ENCODE results near the gene MITD1. TPM values are rescaled to one million over a fixed set of nuclear protein-coding genes. Genes with fewer than 3 reads are reported as not detected.
A peak's percentile ranks its signal among the peaks of the same experiment; 100 is the strongest.

The MITD1 gene
- total RNA-seq: 10 to 100 TPM; 15.3 to 38.3 (median 24.1) TPM

DNA sequence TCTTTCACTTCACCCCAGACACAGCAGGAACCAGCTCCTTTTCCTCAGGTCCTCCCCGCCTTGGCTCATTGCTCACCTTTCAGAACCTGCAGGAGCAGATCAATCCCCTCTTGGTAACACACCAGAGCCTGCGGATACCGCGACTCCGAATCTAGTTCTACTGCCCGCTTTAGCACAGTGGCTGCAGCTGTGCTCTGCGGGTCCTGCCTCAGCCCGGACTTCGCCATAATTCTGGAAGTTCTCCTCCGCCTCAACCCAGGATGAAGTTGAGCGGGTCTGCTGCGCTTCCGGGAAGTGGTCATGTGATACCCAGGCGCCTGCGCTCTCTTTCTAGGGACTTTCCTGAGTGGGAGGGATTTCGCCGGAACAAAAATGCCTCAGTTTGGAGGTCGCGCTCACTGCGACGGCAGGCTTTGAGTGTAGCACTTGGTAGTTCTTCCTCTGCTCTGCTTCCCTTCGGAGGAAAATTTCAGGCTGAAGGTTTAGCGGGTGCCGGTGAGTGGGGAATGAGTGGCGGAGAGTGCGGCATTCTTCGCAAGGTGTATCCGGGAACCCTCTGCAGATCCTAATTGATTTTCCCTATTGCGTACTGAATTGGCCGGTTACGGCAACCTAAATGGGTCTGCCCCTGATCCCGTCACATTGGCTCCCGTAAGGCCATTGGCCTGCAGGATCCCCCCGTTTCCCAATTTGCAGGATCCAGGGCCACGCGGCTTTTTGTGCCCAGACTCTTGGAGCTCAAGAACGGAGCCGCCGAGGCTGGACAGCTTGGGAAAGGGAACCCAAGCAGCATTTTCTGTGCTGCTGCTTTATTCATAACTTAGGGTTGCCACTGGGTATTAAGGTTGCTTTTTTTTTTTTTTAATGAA lies at the start of gene MITD1, which contains the start of gene MRPL30:
TSS of gene MITD1 (minus strand) at position 304 of the 869 bp plus-strand sequence. CDS start at position 227, 77 bp downstream.
TSS of gene MRPL30 (plus strand) at position 430 of the 869 bp plus-strand sequence. CDS start 5,020 bp downstream, outside the sequence.
- TF ChIP-seq, protein P1, sequence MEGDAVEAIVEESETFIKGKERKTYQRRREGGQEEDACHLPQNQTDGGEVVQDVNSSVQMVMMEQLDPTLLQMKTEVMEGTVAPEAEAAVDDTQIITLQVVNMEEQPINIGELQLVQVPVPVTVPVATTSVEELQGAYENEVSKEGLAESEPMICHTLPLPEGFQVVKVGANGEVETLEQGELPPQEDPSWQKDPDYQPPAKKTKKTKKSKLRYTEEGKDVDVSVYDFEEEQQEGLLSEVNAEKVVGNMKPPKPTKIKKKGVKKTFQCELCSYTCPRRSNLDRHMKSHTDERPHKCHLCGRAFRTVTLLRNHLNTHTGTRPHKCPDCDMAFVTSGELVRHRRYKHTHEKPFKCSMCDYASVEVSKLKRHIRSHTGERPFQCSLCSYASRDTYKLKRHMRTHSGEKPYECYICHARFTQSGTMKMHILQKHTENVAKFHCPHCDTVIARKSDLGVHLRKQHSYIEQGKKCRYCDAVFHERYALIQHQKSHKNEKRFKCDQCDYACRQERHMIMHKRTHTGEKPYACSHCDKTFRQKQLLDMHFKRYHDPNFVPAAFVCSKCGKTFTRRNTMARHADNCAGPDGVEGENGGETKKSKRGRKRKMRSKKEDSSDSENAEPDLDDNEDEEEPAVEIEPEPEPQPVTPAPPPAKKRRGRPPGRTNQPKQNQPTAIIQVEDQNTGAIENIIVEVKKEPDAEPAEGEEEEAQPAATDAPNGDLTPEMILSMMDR (IDR thresholded peaks at IDR 0.05): no peak
- peak; percentile 71 for DNase-seq (ENCODE audit: low spot score)
- ATAC-seq (ENCODE audit: low FRiP score): peak; percentile 95

DNA sequence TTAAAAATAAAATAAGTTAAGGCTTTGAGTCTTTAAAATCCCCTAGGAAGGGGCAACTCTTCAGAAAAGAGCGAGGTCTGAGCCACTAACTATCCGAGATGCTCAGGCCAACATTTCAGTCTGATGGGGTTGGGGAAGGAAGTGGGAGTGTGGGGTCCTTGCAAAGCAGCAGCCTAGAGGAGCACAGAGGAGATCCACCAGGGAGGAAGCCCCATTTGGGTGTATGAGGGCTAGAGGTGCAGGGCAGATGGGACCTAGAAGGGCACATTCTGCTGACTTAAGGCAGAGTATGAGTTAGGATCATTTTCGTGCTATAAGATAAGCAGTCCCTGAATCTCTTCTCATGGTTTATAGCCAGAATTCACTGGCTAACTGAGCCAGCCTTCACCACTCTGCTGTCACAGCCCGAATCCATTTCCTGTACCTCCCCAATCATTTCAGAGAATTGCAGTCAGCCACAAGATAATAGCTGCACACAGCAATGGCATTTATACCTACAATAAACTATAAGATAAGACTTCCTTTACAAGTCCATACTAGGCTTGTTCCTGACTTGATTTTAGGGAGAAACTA lies 37.2 kb upstream of the MITD1 start:
- DNase-seq (ENCODE audit: low spot score) (no peak), ATAC-seq (ENCODE audit: low FRiP score) (no peak)
- TF ChIP-seq, protein P1 (IDR thresholded peaks at IDR 0.05): no peak

DNA sequence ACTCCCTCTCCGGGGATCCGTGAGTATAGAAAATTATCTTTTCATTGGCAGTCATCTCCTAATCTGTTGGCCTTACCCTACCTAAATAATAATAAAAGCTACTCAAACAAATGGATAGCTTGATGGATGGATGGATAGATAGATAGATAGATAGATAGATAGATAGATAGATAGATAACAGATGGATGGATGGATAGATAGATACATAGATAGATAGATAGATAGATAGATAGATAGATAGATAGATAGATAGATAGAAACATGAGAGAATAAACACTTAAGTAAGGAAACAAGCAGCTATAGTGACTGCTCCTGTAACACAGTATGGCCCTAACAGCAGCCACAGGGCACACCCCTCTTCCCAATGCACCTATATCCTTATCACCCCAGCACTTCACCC lies 35.2 kb upstream of the MITD1 start:
- DNase-seq (ENCODE audit: low spot score) (no peak), ATAC-seq (ENCODE audit: low FRiP score) (no peak)
- TF ChIP-seq, protein P1 (IDR thresholded peaks at IDR 0.05): no peak

DNA sequence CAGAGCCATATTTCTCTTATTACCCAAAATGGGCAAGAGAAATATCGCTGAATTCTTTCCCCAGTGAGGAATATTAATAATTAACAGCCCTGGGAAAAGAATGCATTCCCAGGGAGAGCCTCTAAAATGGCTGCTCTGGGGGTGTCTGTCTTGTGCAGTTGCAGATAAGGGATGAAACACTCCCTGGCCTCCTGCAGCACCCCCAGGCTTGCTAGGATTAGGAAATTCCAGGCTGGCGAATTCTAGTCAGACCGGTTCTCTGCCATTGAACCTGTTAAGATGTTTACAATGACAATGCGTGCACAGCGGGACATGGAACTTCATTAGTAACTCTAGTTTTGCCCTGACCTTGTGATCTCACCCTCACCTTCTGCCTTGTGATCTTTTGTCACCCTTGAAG lies 24.6 kb upstream of the MITD1 start:
- DNase-seq (ENCODE audit: low spot score) (no peak), ATAC-seq (ENCODE audit: low FRiP score) (no peak)
- TF ChIP-seq, protein P1 (IDR thresholded peaks at IDR 0.05): no peak

DNA sequence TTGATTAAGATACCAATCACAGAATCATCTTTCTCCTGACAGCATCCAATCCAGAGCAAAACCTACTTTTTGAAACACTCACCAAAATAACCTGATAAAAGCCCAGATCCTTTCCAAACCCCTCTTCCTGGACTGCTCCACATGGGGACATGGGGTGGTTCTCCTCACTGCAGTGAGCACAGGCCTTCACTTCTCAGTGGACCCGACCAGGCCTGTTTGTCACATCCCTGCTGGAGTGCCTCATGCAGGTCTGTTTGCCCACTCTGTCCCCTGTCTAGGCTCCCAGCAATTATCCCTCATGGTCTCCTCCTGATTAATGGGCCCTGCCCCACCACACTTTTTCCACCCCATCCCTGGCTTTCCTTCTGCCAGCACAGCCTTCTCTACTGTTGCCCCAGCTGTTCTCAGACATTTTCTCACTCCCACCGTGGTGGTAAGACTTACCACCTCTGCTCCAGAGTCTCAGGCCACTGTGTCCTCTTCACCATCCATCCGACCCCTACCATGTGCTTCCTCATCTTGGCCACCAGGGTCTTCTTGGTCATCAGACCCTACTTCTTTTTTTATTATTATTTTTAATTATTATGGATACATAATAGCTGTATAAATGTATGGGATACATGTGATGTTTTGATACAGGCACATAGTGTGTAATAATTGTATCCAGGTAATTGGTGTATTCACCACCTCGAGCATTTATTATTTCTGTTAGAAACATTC lies 21.3 kb upstream of the MITD1 start:
- DNase-seq (ENCODE audit: low spot score) (no peak), ATAC-seq (ENCODE audit: low FRiP score) (no peak)
- TF ChIP-seq, protein P1 (IDR thresholded peaks at IDR 0.05): no peak

DNA sequence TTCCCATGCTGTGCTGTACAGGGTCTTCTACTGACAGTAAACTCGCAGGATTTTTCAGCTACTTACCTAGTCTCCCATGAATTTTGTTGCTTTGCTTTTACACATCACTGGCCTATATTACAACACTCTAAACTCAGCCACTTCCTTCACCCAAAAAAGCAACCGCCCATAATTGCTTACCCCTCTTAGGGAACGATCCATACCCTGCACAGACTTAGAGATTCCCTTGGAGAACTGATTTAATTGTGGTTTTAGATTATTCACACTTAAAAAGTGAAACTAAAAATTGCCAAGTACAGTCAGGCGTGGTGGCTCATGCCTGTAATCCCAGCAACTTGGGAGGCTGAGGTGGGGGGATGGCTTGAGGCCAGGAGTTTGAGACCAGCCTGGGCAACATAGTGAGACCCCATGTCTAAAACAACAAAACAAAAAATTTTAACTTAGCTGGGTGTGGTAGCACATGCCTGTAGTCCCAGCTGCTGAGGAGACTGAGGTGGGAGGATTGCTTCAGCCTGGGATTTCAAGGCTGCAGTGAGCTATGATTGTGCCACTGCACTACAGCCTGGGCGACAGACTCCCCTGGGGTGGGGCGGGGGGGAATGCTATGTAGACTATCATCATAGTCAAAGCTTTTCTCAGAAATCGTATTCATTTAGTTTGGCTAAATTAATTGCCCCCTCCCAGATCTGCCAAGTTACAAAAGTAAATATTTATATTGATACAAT lies 19.4 kb upstream of the MITD1 start:
- ATAC-seq (ENCODE audit: low FRiP score): no peak
- no peak for DNase-seq (ENCODE audit: low spot score)
- TF ChIP-seq, protein P1 (IDR thresholded peaks at IDR 0.05): no peak
